ENCODE data around the gene COL4A2.

COL4A2 gene

GRCh38 chr13:110348309-110349105 lies 41.4 kb downstream of the COL4A2 start:
- Mint-ChIP-seq H3K27me3 (peaks cover 10% of the 10 kb centered on the region), H3K4me3 (no peak overlapping the region), H3K4me1 (no peaks in the 10 kb centered on the region), H3K9me3 (no peaks in the 10 kb centered on the region), H3K36me3 (ENCODE audit: low read depth) (no peaks in the 10 kb centered on the region), H3K27ac (no peak overlapping the region)
- ATAC-seq: no peak
- DNase-seq: no peak

GRCh38 chr13:110349239-110349638 lies 42.2 kb downstream of the COL4A2 start:
- no peaks in the 10 kb centered on the region for H3K4me1 Mint-ChIP-seq
- no peak for ATAC-seq
- peaks cover 10% of the 10 kb centered on the region for H3K27me3 Mint-ChIP-seq
- H3K27ac Mint-ChIP-seq: no peak overlapping the region
- DNase-seq: no peak
- no peaks in the 10 kb centered on the region for H3K9me3 Mint-ChIP-seq
- H3K36me3 Mint-ChIP-seq (ENCODE audit: low read depth): no peaks in the 10 kb centered on the region
- no peak overlapping the region for H3K4me3 Mint-ChIP-seq

- Mint-ChIP-seq H3K36me3 (ENCODE audit: low read depth) (no peaks in the 10 kb centered on the region), H3K4me3 (no peak overlapping the region), H3K9me3 (no peaks in the 10 kb centered on the region), H3K27ac (no peak overlapping the region), H3K27me3 (peaks cover 7% of the 10 kb centered on the region), H3K4me1 (no peaks in the 10 kb centered on the region)
- ATAC-seq (no peak), DNase-seq (no peak)
These were observed 43.0 kb downstream of the COL4A2 start for GRCh38 chr13:110350049-110350448.

GRCh38 chr13:110350509-110350908 lies 43.4 kb downstream of the COL4A2 start:
- Mint-ChIP-seq H3K27me3 (peaks cover 7% of the 10 kb centered on the region), H3K9me3 (no peaks in the 10 kb centered on the region), H3K27ac (no peak overlapping the region), H3K4me1 (no peaks in the 10 kb centered on the region), H3K4me3 (no peak overlapping the region), H3K36me3 (ENCODE audit: low read depth) (no peaks in the 10 kb centered on the region)
- DNase-seq (no peak), ATAC-seq (no peak)

GRCh38 chr13:110351636-110352420 lies 44.7 kb downstream of the COL4A2 start:
- H3K27me3 Mint-ChIP-seq: peaks cover 7% of the 10 kb centered on the region
- ATAC-seq (no peak), DNase-seq (no peak)
- no peak overlapping the region for H3K4me3 Mint-ChIP-seq
- H3K9me3 Mint-ChIP-seq: no peaks in the 10 kb centered on the region
- no peaks in the 10 kb centered on the region for H3K4me1 Mint-ChIP-seq
- no peak overlapping the region for H3K27ac Mint-ChIP-seq
- H3K36me3 Mint-ChIP-seq (ENCODE audit: low read depth): no peaks in the 10 kb centered on the region

GRCh38 chr13:110352735-110353134 lies 45.7 kb downstream of the COL4A2 start:
- Mint-ChIP-seq H3K4me3 (no peak overlapping the region), H3K36me3 (ENCODE audit: low read depth) (no peaks in the 10 kb centered on the region), H3K27me3 (peaks cover 7% of the 10 kb centered on the region)

GRCh38 chr13:110353339-110353977 lies 46.4 kb downstream of the COL4A2 start:
- no peaks in the 10 kb centered on the region for H3K4me1 Mint-ChIP-seq
- no peaks in the 10 kb centered on the region for H3K9me3 Mint-ChIP-seq
- no peaks in the 10 kb centered on the region for H3K36me3 Mint-ChIP-seq (ENCODE audit: low read depth)
- ATAC-seq (no peak), DNase-seq (no peak)
- peaks cover 7% of the 10 kb centered on the region for H3K27me3 Mint-ChIP-seq
- H3K27ac Mint-ChIP-seq: no peak overlapping the region
- H3K4me3 Mint-ChIP-seq: no peak overlapping the region

More at GRCh38 chr13:110352735-110353134, 45.7 kb downstream of the COL4A2 start:
- ATAC-seq (no peak), DNase-seq (no peak)
- Mint-ChIP-seq H3K9me3 (no peaks in the 10 kb centered on the region), H3K27ac (no peak overlapping the region), H3K4me1 (no peaks in the 10 kb centered on the region)

GRCh38 chr13:110354123-110354627 lies 47.1 kb downstream of the COL4A2 start:
- DNase-seq (no peak), ATAC-seq (no peak)
- Mint-ChIP-seq H3K36me3 (ENCODE audit: low read depth) (no peaks in the 10 kb centered on the region), H3K9me3 (no peaks in the 10 kb centered on the region), H3K4me3 (no peak overlapping the region), H3K27ac (no peak overlapping the region), H3K27me3 (peaks cover 7% of the 10 kb centered on the region), H3K4me1 (no peaks in the 10 kb centered on the region)

GRCh38 chr13:110354715-110355473 lies 47.8 kb downstream of the COL4A2 start:
- H3K27me3 Mint-ChIP-seq: peaks cover 4% of the 10 kb centered on the region
- DNase-seq (no peak), ATAC-seq (no peak)
- no peaks in the 10 kb centered on the region for H3K36me3 Mint-ChIP-seq (ENCODE audit: low read depth)
- H3K4me3 Mint-ChIP-seq: no peak overlapping the region
- no peak overlapping the region for H3K27ac Mint-ChIP-seq
- H3K4me1 Mint-ChIP-seq: no peaks in the 10 kb centered on the region
- H3K9me3 Mint-ChIP-seq: no peaks in the 10 kb centered on the region

- no peak for ATAC-seq
- Mint-ChIP-seq H3K36me3 (ENCODE audit: low read depth) (no peaks in the 10 kb centered on the region), H3K27ac (no peak overlapping the region), H3K27me3 (peaks cover 3% of the 10 kb centered on the region), H3K9me3 (no peaks in the 10 kb centered on the region), H3K4me3 (no peak overlapping the region), H3K4me1 (no peaks in the 10 kb centered on the region)
- no peak for DNase-seq
These were observed 49.3 kb downstream of the COL4A2 start for GRCh38 chr13:110356362-110356761.

GRCh38 chr13:110358381-110358780 lies 51.3 kb downstream of the COL4A2 start:
- Mint-ChIP-seq H3K36me3 (ENCODE audit: low read depth) (no peaks in the 10 kb centered on the region), H3K9me3 (no peaks in the 10 kb centered on the region), H3K4me1 (no peaks in the 10 kb centered on the region), H3K27me3 (peaks cover 8% of the 10 kb centered on the region), H3K27ac (no peak overlapping the region), H3K4me3 (no peak overlapping the region)
- DNase-seq: no peak
- ATAC-seq: no peak

GRCh38 chr13:110359840-110360301 lies 52.8 kb downstream of the COL4A2 start:
- DNase-seq (no peak), ATAC-seq (no peak)
- no peaks in the 10 kb centered on the region for H3K36me3 Mint-ChIP-seq (ENCODE audit: low read depth)
- H3K4me1 Mint-ChIP-seq: no peaks in the 10 kb centered on the region
- no peak overlapping the region for H3K27ac Mint-ChIP-seq
- no peak overlapping the region for H3K4me3 Mint-ChIP-seq
- H3K9me3 Mint-ChIP-seq: no peaks in the 10 kb centered on the region
- peaks cover 9% of the 10 kb centered on the region for H3K27me3 Mint-ChIP-seq

- no peaks in the 10 kb centered on the region for H3K36me3 Mint-ChIP-seq (ENCODE audit: low read depth)
These were observed 53.5 kb downstream of the COL4A2 start for GRCh38 chr13:110360598-110360997.

GRCh38 chr13:110361365-110361911 lies 54.4 kb downstream of the COL4A2 start:
- Mint-ChIP-seq H3K27ac (no peak overlapping the region), H3K27me3 (peaks cover 15% of the 10 kb centered on the region), H3K9me3 (no peaks in the 10 kb centered on the region), H3K4me1 (no peaks in the 10 kb centered on the region), H3K4me3 (no peak overlapping the region), H3K36me3 (ENCODE audit: low read depth) (no peaks in the 10 kb centered on the region)
- ATAC-seq: no peak
- no peak for DNase-seq

More at GRCh38 chr13:110360598-110360997, 53.5 kb downstream of the COL4A2 start:
- no peak overlapping the region for H3K4me3 Mint-ChIP-seq
- H3K9me3 Mint-ChIP-seq: no peaks in the 10 kb centered on the region
- H3K27me3 Mint-ChIP-seq: peaks cover 11% of the 10 kb centered on the region
- ATAC-seq: no peak
- no peak overlapping the region for H3K27ac Mint-ChIP-seq
- DNase-seq: no peak
- H3K4me1 Mint-ChIP-seq: no peaks in the 10 kb centered on the region

All from activated naive CD8-positive, alpha-beta T cell treated with anti-CD3 and anti-CD28 coated beads, Interleukin-2, amount 50 U/mL, for 24 hours (primary cell).